K562 (cell line): ENCODE data around the gene PLA1A. TPM values are rescaled to one million over a fixed set of nuclear protein-coding genes. Genes with fewer than 3 reads are reported as not detected.

Experiments
- ATAC-seq: fragments of 200-7000 bp; cut with Tn5 transposase; 3 replicates; pipeline ENCODE4 v1.9.1; 2020; ENCODE audit warnings: moderate library complexity
- BruUV-seq: library from RNA; stranded (reverse); fragments of 400-500 nt; replicated peaks from 2 replicates; lab custom pipeline; 2021; lab: Mats Ljungman, UMichigan
- CTCF ChIA-PET: fragments of 300-600 bp; formaldehyde crosslinking; extraction: SDS; loops from one replicate; lab custom pipeline; 2021; ENCODE audit warnings: low intra/inter-chr PET ratio; lab: Yijun Ruan, JAX
- POLR2A ChIA-PET: fragments of 300-600, 350-650 bp; sonication (Branson Sonifier 250); formaldehyde crosslinking; extraction: SDS; loops from one replicate; lab custom pipeline; 2021; ENCODE audit warnings: antibody characterized with exemption, inconsistent platforms; lab: Yijun Ruan, JAX
- DNase-seq, 4 experiments: peaks; one replicate each; pipeline versions ENCODE4 v3.0.0 to v3.0.0-alpha.2; 2011 to 2018; ENCODE audit warnings: low spot score in 3 of 4, mixed read lengths in 3 of 4; ENCODE audit errors: extremely low read depth in 1 of 4
- FAIRE-seq: peaks from 2 replicates; lab custom pipeline; 2011; peaks lifted over from hg19 to GRCh38; lab: Jason Lieb, UNC
- H2AFZ ChIP-seq: 2 replicates; pipeline ENCODE4 v1.6.0; 2011; ENCODE audit warnings: low read depth, low read length, control low read depth, inconsistent platforms
- H3K27ac ChIP-seq: fragments of 200-600 bp; 3 replicates; pipeline ENCODE4 v1.8.0; 2011; ENCODE audit warnings: low read depth, mild to moderate bottlenecking, control low read depth, inconsistent platforms, low read length, moderate library complexity, mixed read lengths; ENCODE audit errors: extremely low read depth
- H3K27me3 ChIP-seq, 2 experiments: fragments of 300-600 bp in 1 of 2; 2 replicates in 1 of 2; 3 replicates in 1 of 2; pipeline versions ENCODE4 v1.6.0 to v1.8.0; 2011; ENCODE audit warnings: inconsistent platforms in 2 of 2, low read length in 2 of 2, mild to moderate bottlenecking in 1 of 2, mixed read lengths in 1 of 2, moderate library complexity in 1 of 2; ENCODE audit not compliant: control insufficient read depth in 2 of 2, insufficient read depth in 2 of 2
- H3K36me3 ChIP-seq: fragments of 300-600 bp; 3 replicates; pipeline ENCODE4 v1.8.0; 2011; ENCODE audit warnings: mild to moderate bottlenecking, low read length, inconsistent platforms; ENCODE audit not compliant: control insufficient read depth, insufficient read depth
- H3K4me1 ChIP-seq, 2 experiments: fragments of 200-600 bp in 1 of 2; replicated peaks in 1 of 2; 2 replicates in 1 of 2; 3 replicates in 1 of 2; pipeline versions ENCODE4 v1.5.1 to v1.8.0; 2011; ENCODE audit warnings: inconsistent platforms in 2 of 2, low read length in 2 of 2, mild to moderate bottlenecking in 1 of 2, mixed read lengths in 1 of 2, moderate library complexity in 1 of 2; ENCODE audit not compliant: control insufficient read depth in 2 of 2, insufficient read depth in 2 of 2
- H3K4me2 ChIP-seq: 2 replicates; pipeline ENCODE4 v1.6.1; 2011; ENCODE audit warnings: low read length, control low read depth, inconsistent platforms, mixed read lengths; ENCODE audit not compliant: insufficient read depth
- H3K4me3 ChIP-seq: fragments of 200-600 bp; sonication (generic), shearing (Covaris generic); 2 replicates; pipeline ENCODE4 v1.5.1; 2016; ENCODE audit warnings: control low read depth, inconsistent platforms
- H3K79me2 ChIP-seq: fragments of 200-600 bp; 3 replicates; pipeline ENCODE4 v1.8.0; 2011; ENCODE audit warnings: low read length, inconsistent platforms; ENCODE audit not compliant: control insufficient read depth, insufficient read depth
- H3K9ac ChIP-seq, 2 experiments: 2 replicates each; pipeline versions ENCODE4 v1.6.0 to v1.6.1; 2011; ENCODE audit warnings: low read depth in 2 of 2, low read length in 2 of 2, control low read depth in 1 of 2, inconsistent platforms in 1 of 2, mild to moderate bottlenecking in 1 of 2, mixed read lengths in 1 of 2; ENCODE audit not compliant: insufficient read depth in 1 of 2
- H3K9me1 ChIP-seq: one replicate; pipeline ENCODE4 v1.6.0; 2011; ENCODE audit warnings: inconsistent platforms, mild to moderate bottlenecking, low read length, moderate library complexity; ENCODE audit not compliant: control insufficient read depth, insufficient read depth
- H3K9me3 ChIP-seq: replicated peaks from 2 replicates; pipeline ENCODE4 v1.5.1; 2011; ENCODE audit warnings: low read depth, low read length, inconsistent platforms; ENCODE audit not compliant: control insufficient read depth, insufficient read depth
- H4K20me1 ChIP-seq: replicated peaks from 2 replicates; pipeline ENCODE4 v1.6.1; 2011; ENCODE audit warnings: low read length, inconsistent platforms, mixed read lengths; ENCODE audit not compliant: control insufficient read depth, insufficient read depth
- GABPB1 ChIP-seq: sonication (generic); formaldehyde crosslinking; IDR thresholded peaks from 2 replicates; pipeline ENCODE4 v1.8.0; 2022; ENCODE audit warnings: mild to moderate bottlenecking, missing genetic modification reagents
- KDM5B ChIP-seq: fragments of 200-600 bp; sonication (generic); IDR thresholded peaks from 2 replicates; pipeline ENCODE4 v1.6.1; 2012; ENCODE audit warnings: low read depth, mild to moderate bottlenecking, moderate library complexity, low read length, control low read depth, inconsistent platforms; ENCODE audit not compliant: insufficient replicate concordance
- NR3C1 ChIP-seq: sonication (generic); formaldehyde crosslinking; IDR thresholded peaks from 2 replicates; pipeline ENCODE4 v1.8.1; 2022; ENCODE audit warnings: missing genetic modification reagents
- OTX1 ChIP-seq: fragments of 450-650 bp; formaldehyde crosslinking; IDR thresholded peaks from 2 replicates; pipeline ENCODE4 v1.4.0; 2022; ENCODE audit warnings: mild to moderate bottlenecking
- RERE ChIP-seq: sonication (generic); formaldehyde crosslinking; IDR thresholded peaks from 2 replicates; pipeline ENCODE4 v1.8.0; 2023; ENCODE audit warnings: missing genetic modification reagents, mild to moderate bottlenecking, borderline replicate concordance
- SMARCA4 ChIP-seq: fragments of 450-650 bp; IDR thresholded peaks from 2 replicates; pipeline ENCODE4 v1.6.1; 2016
- SREBF2 ChIP-seq: sonication (generic); formaldehyde crosslinking; IDR thresholded peaks from 2 replicates; pipeline ENCODE4 v1.4.0; 2020; ENCODE audit warnings: mild to moderate bottlenecking, missing genetic modification reagents
- STAT6 ChIP-seq: sonication (generic); formaldehyde crosslinking; IDR thresholded peaks from 2 replicates; pipeline ENCODE4 v1.8.1; 2023; ENCODE audit warnings: mild to moderate bottlenecking, missing genetic modification reagents
- ZBTB26 ChIP-seq: fragments of 450-650 bp; formaldehyde crosslinking; IDR thresholded peaks from 2 replicates; pipeline ENCODE4 v1.4.0; 2022; ENCODE audit warnings: missing genetic modification characterization
- ZNF324 ChIP-seq: fragments of 250-450 bp; sonication (Bioruptor Pico); IDR thresholded peaks from 2 replicates; pipeline ENCODE4 v1.4.0; 2020; ENCODE audit warnings: mild to moderate bottlenecking
- ZNF41 ChIP-seq: fragments of 250-450 bp; sonication (Bioruptor Pico); conservative IDR thresholded peaks from 2 replicates; pipeline ENCODE4 v1.4.0; 2020; ENCODE audit warnings: mild to moderate bottlenecking
- ZNF639 ChIP-seq, 2 experiments: fragments of 200-800 bp in 1 of 2; sonication (Bioruptor generic) in 1 of 2; sonication (generic) in 1 of 2; formaldehyde crosslinking in 1 of 2; IDR thresholded peaks in 1 of 2; conservative IDR thresholded peaks in 1 of 2; 2 replicates each; pipeline versions ENCODE4 v1.5.0 to v1.6.1; 2016 to 2020; ENCODE audit warnings: missing compliant biosample characterization in 1 of 2, missing genetic modification characterization in 1 of 2, missing genetic modification reagents in 1 of 2
- WGBS: fragments of 100-300 bp; shearing (Covaris generic); methylation state at CpG from one replicate; pipeline ENCODE4 v1.1.6; 2016; ENCODE audit warnings: low coverage, mixed read lengths; ENCODE audit not compliant: insufficient coverage; ENCODE audit errors: missing lambda C conversion rate; 5-methylcytosine and 5-hydroxymethylcytosine counted together
- in situ Hi-C: fragments of 300-500 bp; cut with MboI; formaldehyde crosslinking; loops from 4 replicates; pipeline ENCODE4 v1.15.0; 2018; ENCODE audit warnings: inconsistent platforms, mixed read lengths
- intact Hi-C: fragments of 100-400 bp; cut with micrococcal nuclease; formaldehyde crosslinking; loops from 2 replicates; pipeline ENCODE4 v1.14.2; 2022
- polyA plus RNA-seq, 8 experiments: library from polyadenylated mRNA; depleted of rRNA in 4 of 8; stranded (reverse) in 5 of 8; unstranded in 3 of 8; fragments of >200 nt; fragmentation: Nextera tagmentation in 2 of 8; fragmentation: Illumina TruSeq in 1 of 8; extraction: Ambion mirVana in 2 of 8; extraction: Trizol in 1 of 8; gene quantifications; 2 replicates each; pipeline versions ENCODE4 v1.2.1 to v1.2.3, GENCODE V29; 2011 to 2014; ENCODE audit warnings: inconsistent platforms in 1 of 8, missing spikeins in 1 of 8
- total RNA-seq, 7 experiments: library from RNA; depleted of rRNA in 6 of 7; stranded (reverse); fragments of >200 nt in 6 of 7; fragmentation: Illumina TruSeq in 2 of 7; extraction: Trizol in 2 of 7; gene quantifications; 2 replicates each; pipeline versions ENCODE4 v1.2.1 to v1.2.3, GENCODE V29; 2011 to 2021; ENCODE audit warnings: low replicate concordance in 1 of 7

PLA1A gene
- total and polyA plus RNA-seq, 9 of the 15 experiments (the other 6 are each of a cell fraction or from before 2014, with no cell fraction given): not detected

- ATAC-seq (no peak), DNase-seq (no peak), FAIRE-seq (no peak)
- CTCF ChIA-PET: no interaction called here
- no peak overlapping the region for H3K4me3 ChIP-seq
- peaks cover 4% of the 10 kb centered on the region; the same call in 1 of the 3 replicates for H3K36me3 ChIP-seq
- intact Hi-C loops: no loop called here
- no peaks in the 10 kb centered on the region for H3K9me1 ChIP-seq
- BruUV-seq: no TSS peak
- H3K9ac ChIP-seq: no peak overlapping the region
- H3K79me2 ChIP-seq: no peaks in the 10 kb centered on the region
- H2AFZ ChIP-seq: no peak overlapping the region
- no peaks in the 10 kb centered on the region for H4K20me1 ChIP-seq
- no peaks in the 10 kb centered on the region for H3K27me3 ChIP-seq
- POLR2A ChIA-PET: interaction anchor here (0.5 to 1.1 kb wide), 2 partner anchors 9 to 10 kb away, joined by 3 read pairs; no protein-coding TSS in a partner anchor
- WGBS: 78% methylated on average over 2 of the region's 2 CpGs
- H3K4me2 ChIP-seq: no peak overlapping the region
- in situ Hi-C loops: no loop called here
- no peaks in the 10 kb centered on the region for H3K9me3 ChIP-seq
- H3K4me1 ChIP-seq: peaks cover 0 to 11% of the 10 kb centered on the region in 2 experiments; a peak in 3 of 5 replicates
- no peak overlapping the region for H3K27ac ChIP-seq
- TF ChIP-seq ZNF324 (CRISPR knock-in tag) (no peak), KDM5B (no peak), SMARCA4 (no peak), RERE (CRISPR knock-in tag) (no peak), OTX1 (CRISPR knock-in tag) (no peak), STAT6 (CRISPR knock-in tag) (no peak), NR3C1 (CRISPR knock-in tag) (no peak), SREBF2 (no peak), ZBTB26 (no peak), ZNF639 (CRISPR knock-in tag; conservative IDR thresholded peaks at IDR 0.05 in 1 of 2, IDR thresholded peaks at IDR 0.05 in 1 of 2) (no peak), GABPB1 (no peak), ZNF41 (CRISPR knock-in tag) (no peak)
These were observed 66.2 kb downstream of the PLA1A start for GRCh38 chr3:119663885-119664284.
